ENCODE measurements around the gene IL21. TPM values are rescaled to one million over a fixed set of nuclear protein-coding genes. Genes with fewer than 3 reads are reported as not detected.

Gene IL21
- total RNA-seq, 1 experiment from 2014 or later = not detected

DNA sequence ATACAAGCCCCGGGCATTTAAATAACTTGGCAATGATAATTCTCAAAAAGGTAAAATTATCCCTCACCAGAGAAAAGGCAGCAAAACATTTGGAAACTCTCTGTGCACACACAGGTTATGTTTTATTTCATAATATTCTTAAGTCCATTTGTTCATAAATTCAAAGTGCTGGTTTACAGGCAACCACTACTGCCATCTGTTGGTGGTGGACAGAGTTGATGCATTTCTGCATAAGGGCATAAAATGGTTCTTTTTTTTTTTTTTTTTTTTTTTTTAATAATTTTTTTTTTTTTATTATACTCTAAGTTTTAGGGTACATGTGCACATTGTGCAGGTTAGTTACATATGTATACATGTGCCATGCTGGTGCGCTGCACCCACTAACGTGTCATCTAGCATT is 31.5 kb upstream of the IL21 start:
- Mint-ChIP-seq H3K4me3 (ENCODE audit: unreplicated experiment) (no peak overlapping the region), H3K27me3 (ENCODE audit: insufficient read depth, unreplicated experiment) (no peaks in the 10 kb centered on the region), H3K9me3 (ENCODE audit: unreplicated experiment) (peaks cover 1% of the 10 kb centered on the region), H3K27ac (ENCODE audit: unreplicated experiment) (no peak overlapping the region), H3K36me3 (ENCODE audit: insufficient read depth, unreplicated experiment) (no peaks in the 10 kb centered on the region), H3K4me1 (ENCODE audit: low read depth, unreplicated experiment) (no peaks in the 10 kb centered on the region)
- ChIA-PET POLR2A (no interaction called here), CTCF (no interaction called here)
- no peaks in the 10 kb centered on the region for H3K27me3 ChIP-seq (replicated peaks; ENCODE audit: control insufficient read depth, insufficient read depth, low read length)
- H3K9me3 ChIP-seq = no peaks in the 10 kb centered on the region
- no TSS peak for BruUV-seq (replicated peaks)
- intact Hi-C loops (cut with micrococcal nuclease; ENCODE audit: unreplicated experiment) = loop anchor here (5.0 kb wide), 2 partner anchors 50 to 65 kb away; no protein-coding TSS in a partner anchor
- peak in 1 of 2 experiments; percentile 43 for DNase-seq
- H3K36me3 ChIP-seq (ENCODE audit: control insufficient read depth, insufficient read depth, low read length) = no peaks in the 10 kb centered on the region
- 0 out of 2 replicates have a peak, but pooled peaks cover 5% of the 10 kb centered on the region for H3K4me1 ChIP-seq
- TF ChIP-seq, protein P1, sequence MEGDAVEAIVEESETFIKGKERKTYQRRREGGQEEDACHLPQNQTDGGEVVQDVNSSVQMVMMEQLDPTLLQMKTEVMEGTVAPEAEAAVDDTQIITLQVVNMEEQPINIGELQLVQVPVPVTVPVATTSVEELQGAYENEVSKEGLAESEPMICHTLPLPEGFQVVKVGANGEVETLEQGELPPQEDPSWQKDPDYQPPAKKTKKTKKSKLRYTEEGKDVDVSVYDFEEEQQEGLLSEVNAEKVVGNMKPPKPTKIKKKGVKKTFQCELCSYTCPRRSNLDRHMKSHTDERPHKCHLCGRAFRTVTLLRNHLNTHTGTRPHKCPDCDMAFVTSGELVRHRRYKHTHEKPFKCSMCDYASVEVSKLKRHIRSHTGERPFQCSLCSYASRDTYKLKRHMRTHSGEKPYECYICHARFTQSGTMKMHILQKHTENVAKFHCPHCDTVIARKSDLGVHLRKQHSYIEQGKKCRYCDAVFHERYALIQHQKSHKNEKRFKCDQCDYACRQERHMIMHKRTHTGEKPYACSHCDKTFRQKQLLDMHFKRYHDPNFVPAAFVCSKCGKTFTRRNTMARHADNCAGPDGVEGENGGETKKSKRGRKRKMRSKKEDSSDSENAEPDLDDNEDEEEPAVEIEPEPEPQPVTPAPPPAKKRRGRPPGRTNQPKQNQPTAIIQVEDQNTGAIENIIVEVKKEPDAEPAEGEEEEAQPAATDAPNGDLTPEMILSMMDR (IDR thresholded peaks at IDR 0.05; ENCODE audit: insufficient read depth in 1 of 2, low read depth in 1 of 2, low read length in 1 of 2, severe bottlenecking in 1 of 2, unreplicated experiment in 1 of 2) = peak; percentile 26 to 38
- H3K4me3 ChIP-seq (ENCODE audit: low read depth, low read length) = no peak overlapping the region

DNA sequence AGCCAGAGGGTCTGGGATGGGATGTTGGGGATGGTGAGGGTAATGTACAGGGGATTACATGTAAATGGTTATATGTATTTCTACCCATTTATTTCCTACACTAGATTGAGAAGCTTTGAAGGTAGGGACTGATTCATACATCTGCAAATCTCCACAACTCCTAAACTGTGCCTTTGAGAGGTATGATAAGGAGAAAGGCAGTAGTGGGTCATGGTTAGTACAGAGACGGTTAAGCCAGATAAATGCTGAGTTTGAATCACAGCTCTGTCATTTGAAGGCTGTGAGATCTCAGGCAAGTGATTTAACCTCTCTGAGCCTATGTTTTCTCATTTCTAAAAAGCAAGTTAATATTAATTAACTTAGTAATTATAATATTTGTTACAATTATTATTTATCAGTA is 29.3 kb upstream of the IL21 start:
- Histone ChIP-seq H3K36me3 (ENCODE audit: control insufficient read depth, insufficient read depth, low read length) (no peaks in the 10 kb centered on the region), H3K4me1 (peaks cover 20% of the 10 kb centered on the region), H3K4me3 (ENCODE audit: low read depth, low read length) (no peak overlapping the region), H3K27me3 (replicated peaks; ENCODE audit: control insufficient read depth, insufficient read depth, low read length) (no peaks in the 10 kb centered on the region), H3K9me3 (no peaks in the 10 kb centered on the region)
- DNase-seq = no peak
- TF ChIP-seq, protein P1 (IDR thresholded peaks at IDR 0.05; ENCODE audit: insufficient read depth in 1 of 2, low read depth in 1 of 2, low read length in 1 of 2, severe bottlenecking in 1 of 2, unreplicated experiment in 1 of 2) = no peak
- ChIA-PET POLR2A (no interaction called here), CTCF (no interaction called here)
- BruUV-seq (replicated peaks) = no TSS peak
- intact Hi-C loops (cut with micrococcal nuclease; ENCODE audit: unreplicated experiment) = loop anchor here (5.0 kb wide), 2 partner anchors 48 to 67 kb away; no protein-coding TSS in a partner anchor
- H3K4me3 Mint-ChIP-seq (ENCODE audit: unreplicated experiment) = no peak overlapping the region
- no peak overlapping the region for H3K27ac Mint-ChIP-seq (ENCODE audit: unreplicated experiment)
- no peaks in the 10 kb centered on the region for H3K27me3 Mint-ChIP-seq (ENCODE audit: insufficient read depth, unreplicated experiment)
- H3K36me3 Mint-ChIP-seq (ENCODE audit: insufficient read depth, unreplicated experiment) = no peaks in the 10 kb centered on the region
- H3K9me3 Mint-ChIP-seq (ENCODE audit: unreplicated experiment) = no peaks in the 10 kb centered on the region
- peaks cover 2% of the 10 kb centered on the region for H3K4me1 Mint-ChIP-seq (ENCODE audit: low read depth, unreplicated experiment)

DNA sequence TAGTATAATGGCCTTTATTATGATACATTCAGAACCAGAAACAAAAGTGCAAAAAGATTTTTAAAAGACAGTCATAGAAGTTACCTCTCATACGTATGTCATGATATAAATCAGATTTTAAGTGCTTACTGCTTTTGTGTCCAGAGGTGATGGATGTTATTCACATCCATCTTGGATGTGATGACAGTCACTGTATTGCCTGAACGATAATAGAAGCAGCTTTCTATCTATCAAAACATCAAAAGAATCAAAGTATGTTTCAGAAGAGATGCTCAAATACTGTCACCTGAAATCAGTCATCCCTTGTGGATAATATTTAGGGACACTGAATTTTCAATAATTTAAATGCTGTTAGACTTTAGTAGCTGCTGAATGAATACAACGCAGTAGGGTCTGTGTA is 26.8 kb upstream of the IL21 start:
- ChIA-PET CTCF (no interaction called here), POLR2A (no interaction called here)
- H3K27ac Mint-ChIP-seq (ENCODE audit: unreplicated experiment) = no peak overlapping the region
- intact Hi-C loops (cut with micrococcal nuclease; ENCODE audit: unreplicated experiment) = no loop called here
- no peaks in the 10 kb centered on the region for H3K9me3 Mint-ChIP-seq (ENCODE audit: unreplicated experiment)
- no peaks in the 10 kb centered on the region for H3K36me3 Mint-ChIP-seq (ENCODE audit: insufficient read depth, unreplicated experiment)
- H3K4me1 Mint-ChIP-seq (ENCODE audit: low read depth, unreplicated experiment) = peaks cover 16% of the 10 kb centered on the region
- Histone ChIP-seq H3K4me3 (ENCODE audit: low read depth, low read length) (no peak overlapping the region), H3K4me1 (peaks cover 41% of the 10 kb centered on the region), H3K27me3 (replicated peaks; ENCODE audit: control insufficient read depth, insufficient read depth, low read length) (no peaks in the 10 kb centered on the region), H3K9me3 (no peaks in the 10 kb centered on the region), H3K36me3 (ENCODE audit: control insufficient read depth, insufficient read depth, low read length) (no peaks in the 10 kb centered on the region)
- TF ChIP-seq, protein P1 (IDR thresholded peaks at IDR 0.05; ENCODE audit: insufficient read depth in 1 of 2, low read depth in 1 of 2, low read length in 1 of 2, severe bottlenecking in 1 of 2, unreplicated experiment in 1 of 2) = no peak
- no peak for DNase-seq
- BruUV-seq (replicated peaks) = no TSS peak
- H3K27me3 Mint-ChIP-seq (ENCODE audit: insufficient read depth, unreplicated experiment) = no peaks in the 10 kb centered on the region
- H3K4me3 Mint-ChIP-seq (ENCODE audit: unreplicated experiment) = no peak overlapping the region

All from Caco-2 (cell line).